Activated CD8-positive, alpha-beta T cell treated with anti-CD3 and anti-CD28 coated beads for 36 hours (primary cell): ENCODE measurements around the gene FUT1. TPM values are rescaled to one million over a fixed set of nuclear protein-coding genes. Genes with fewer than 3 reads are reported as not detected.

Source experiments
- ATAC-seq: fragments of 200-7000 bp; cut with Tn5 transposase; one replicate; pipeline ENCODE4 v1.10.0; 2021; ENCODE audit warnings: mild to moderate bottlenecking, moderate library complexity
- CTCF ChIA-PET: fragments of 350-600 bp; sonication (Branson Sonifier 250); formaldehyde crosslinking; loops from one replicate; lab custom pipeline; 2021; ENCODE audit warnings: antibody characterized with exemption; lab: Charles Lee
- POLR2A ChIA-PET: fragments of 350-600 bp; sonication (Branson Sonifier 250); formaldehyde crosslinking; loops from one replicate; lab custom pipeline; 2021; ENCODE audit warnings: antibody characterized with exemption; lab: Charles Lee
- DNase-seq: peaks from one replicate; pipeline ENCODE4 v3.0.0-alpha.2; 2020
- H3K27ac Mint-ChIP-seq: one replicate; pipeline ENCODE4 v1.8.0; 2021; ENCODE audit warnings: mild to moderate bottlenecking, mixed read lengths
- H3K27me3 Mint-ChIP-seq: one replicate; pipeline ENCODE4 v1.8.0; 2021; ENCODE audit warnings: mixed read lengths
- H3K36me3 Mint-ChIP-seq: one replicate; pipeline ENCODE4 v1.8.0; 2021; ENCODE audit warnings: low read depth, mixed read lengths
- H3K4me1 Mint-ChIP-seq: one replicate; pipeline ENCODE4 v1.8.0; 2021; ENCODE audit warnings: low read depth, mixed read lengths
- H3K4me3 Mint-ChIP-seq: one replicate; pipeline ENCODE4 v1.8.0; 2021; ENCODE audit warnings: mild to moderate bottlenecking, moderate library complexity, mixed read lengths
- H3K9me3 Mint-ChIP-seq: one replicate; pipeline ENCODE4 v1.8.0; 2021; ENCODE audit warnings: mixed read lengths
- CTCF ChIP-seq: fragments of 200-600 bp; IDR thresholded peaks from one replicate; pipeline ENCODE4 v1.8.0; 2022; ENCODE audit warnings: antibody characterized with exemption, mild to moderate bottlenecking
- intact Hi-C: fragments of 100-400 bp; cut with micrococcal nuclease; formaldehyde crosslinking; loops from one replicate; pipeline ENCODE4 v1.10.0; 2022
- total RNA-seq, 2 experiments: library from RNA; stranded (reverse); gene quantifications; one replicate each; pipeline ENCODE4 v1.2.3, GENCODE V29; 2021

Gene FUT1
- total RNA-seq, 2 experiments from 2014 or later, result 0.09 to 0.11 TPM

DNA sequence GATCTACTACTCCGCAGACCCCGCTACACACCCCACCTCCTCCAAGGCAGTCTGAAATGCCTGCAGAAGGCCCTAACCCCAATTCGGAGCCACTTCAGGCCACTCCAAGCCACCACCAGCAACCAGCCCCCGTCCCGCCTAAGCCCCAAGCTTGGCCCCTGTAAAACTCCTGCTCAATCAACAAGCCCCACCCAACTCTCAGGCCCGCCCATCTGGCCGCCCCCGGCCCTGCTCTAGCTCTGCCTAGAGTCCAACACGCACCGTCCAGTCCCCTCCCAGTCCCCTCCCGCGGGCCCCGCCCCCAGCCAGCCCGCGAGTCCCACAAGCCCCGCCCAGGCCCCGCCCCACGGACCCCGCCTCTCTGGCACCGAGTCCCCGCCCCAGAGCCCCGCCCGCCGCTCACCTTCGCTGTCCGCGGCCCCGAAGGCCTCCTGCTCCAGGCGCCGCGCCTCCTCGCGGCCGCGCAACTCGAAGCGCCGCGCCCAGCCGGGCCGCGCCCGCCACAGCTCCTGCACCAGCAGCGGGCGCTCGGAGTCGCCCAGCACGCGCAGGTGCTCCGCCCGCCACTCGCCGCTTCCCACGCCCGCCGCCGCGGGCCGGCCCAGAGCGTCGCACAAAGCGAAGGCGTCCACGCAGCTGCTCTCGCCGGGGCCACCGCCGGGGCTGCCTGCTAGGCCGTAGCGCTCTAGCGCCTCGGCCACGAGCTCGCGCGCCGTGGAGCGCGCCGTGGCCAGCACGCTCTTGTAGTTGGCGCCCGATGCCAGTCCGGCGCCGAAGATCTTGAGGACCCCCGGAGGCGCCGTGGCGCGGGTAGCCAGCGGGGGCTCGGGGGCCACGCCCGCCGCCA is 13.7 kb downstream of the FUT1 start:
- TF ChIP-seq CTCF, result no peak
- ChIA-PET POLR2A (interaction anchor here (0.6 to 1.4 kb wide), 7 partner anchors 13 to 1140 kb away, joined by 3 to 5 read pairs (median 4); partner anchors contain the start of genes FUT1, RPL18 and SPHK2), CTCF (interaction anchor here (0.9 to 3.0 kb wide), 13 partner anchors 11 to 255 kb away, joined by 3 to 19 read pairs (median 4); partner anchors contain the start of genes CA11, GYS1 and RUVBL2)
- intact Hi-C loops, result no loop called here
- peak; percentile 96 for DNase-seq
- Mint-ChIP-seq H3K27me3 (peaks cover 6% of the 10 kb centered on the region), H3K4me1 (peaks cover 16% of the 10 kb centered on the region), H3K9me3 (no peaks in the 10 kb centered on the region), H3K36me3 (no peaks in the 10 kb centered on the region), H3K27ac (peak overlapping the region; percentile 32), H3K4me3 (peak overlapping the region; percentile 38)
- peak; percentile 93 for ATAC-seq

DNA sequence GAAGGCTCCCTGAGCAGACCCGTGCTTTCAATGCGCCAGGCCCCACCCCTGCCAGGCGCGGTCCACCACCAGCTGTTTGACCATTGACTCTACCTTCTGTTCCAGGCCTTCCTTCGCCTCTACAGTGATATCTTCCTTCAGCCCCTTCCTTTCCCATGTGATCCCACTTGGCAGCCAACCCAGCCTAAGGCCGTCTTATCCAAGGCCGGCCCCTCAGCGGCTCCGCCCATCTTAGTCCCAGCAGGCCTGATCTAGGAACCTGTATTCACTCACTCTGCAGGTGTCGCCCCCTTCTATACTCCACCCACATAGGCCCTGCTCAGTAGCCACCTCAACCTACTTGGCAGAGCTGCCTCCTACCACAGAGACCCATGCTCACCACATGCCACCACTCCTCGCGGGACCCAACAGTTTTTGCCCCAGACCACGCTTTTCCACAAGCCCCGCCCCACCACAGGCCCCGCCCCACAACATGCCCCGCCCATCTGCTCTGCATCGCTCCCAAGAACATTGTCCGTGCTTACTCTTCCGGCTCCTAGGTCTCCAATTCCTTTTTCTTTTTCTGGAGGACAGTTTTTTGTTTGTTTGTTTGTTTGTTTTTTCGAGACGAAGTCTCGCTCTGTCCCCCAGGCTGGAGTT is 15.0 kb downstream of the FUT1 start:
- ChIA-PET POLR2A (interaction anchor here (0.5 to 1.8 kb wide), 2 partner anchors 9 to 163 kb away, joined by 3 to 4 read pairs; partner anchors contain the start of gene NUCB1), CTCF (interaction anchor here (1.3 to 3.0 kb wide), 3 partner anchors 12 to 256 kb away, joined by 4 to 19 read pairs (median 4); partner anchors contain the start of genes GYS1 and RUVBL2)
- Mint-ChIP-seq H3K27me3 (peaks cover 6% of the 10 kb centered on the region), H3K36me3 (no peaks in the 10 kb centered on the region), H3K9me3 (no peaks in the 10 kb centered on the region), H3K4me3 (no peak overlapping the region), H3K27ac (no peak overlapping the region), H3K4me1 (peaks cover 16% of the 10 kb centered on the region)
- TF ChIP-seq CTCF, result no peak
- intact Hi-C loops, result no loop called here
- ATAC-seq (no peak), DNase-seq (no peak)

DNA sequence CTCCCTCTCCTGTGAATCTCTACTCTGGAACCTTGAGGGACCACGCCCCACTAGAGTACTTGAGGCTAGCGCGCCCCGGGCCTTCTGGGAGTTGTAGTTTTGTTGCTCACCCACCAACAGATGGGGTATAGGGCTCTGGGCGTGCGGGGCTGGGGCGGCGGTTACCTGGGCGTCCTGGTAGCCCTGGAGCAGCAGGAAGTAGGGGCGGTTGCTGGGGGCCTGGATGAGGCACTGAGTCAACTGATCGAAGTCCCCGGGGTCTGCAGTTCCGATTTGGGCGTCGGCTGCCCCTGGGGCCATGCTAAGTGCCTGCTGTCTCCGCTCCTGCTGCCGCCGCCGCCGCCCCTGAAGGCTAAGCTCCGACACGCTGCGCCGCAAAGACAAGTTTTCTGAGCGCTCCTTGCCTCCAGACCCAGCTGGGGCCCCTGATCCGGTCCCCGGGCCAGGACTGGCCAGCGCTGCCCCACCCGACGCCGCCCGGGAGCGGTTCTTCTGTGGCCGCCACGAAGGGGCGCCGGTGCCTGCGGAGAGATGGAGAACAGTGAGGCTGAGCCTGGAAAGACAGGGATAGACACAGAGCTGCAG is 17.3 kb downstream of the FUT1 start:
- TF ChIP-seq CTCF, result no peak
- Mint-ChIP-seq H3K36me3 (no peaks in the 10 kb centered on the region), H3K27ac (no peak overlapping the region), H3K9me3 (no peaks in the 10 kb centered on the region), H3K4me3 (no peak overlapping the region), H3K4me1 (peaks cover 10% of the 10 kb centered on the region), H3K27me3 (peaks cover 3% of the 10 kb centered on the region)
- intact Hi-C loops, result no loop called here
- POLR2A ChIA-PET, result no interaction called here
- no peak for ATAC-seq
- DNase-seq, result no peak
- CTCF ChIA-PET, result interaction anchor here (0.6 kb wide), 1 partner anchor 10 kb away, joined by 3 read pairs; no protein-coding TSS in a partner anchor

DNA sequence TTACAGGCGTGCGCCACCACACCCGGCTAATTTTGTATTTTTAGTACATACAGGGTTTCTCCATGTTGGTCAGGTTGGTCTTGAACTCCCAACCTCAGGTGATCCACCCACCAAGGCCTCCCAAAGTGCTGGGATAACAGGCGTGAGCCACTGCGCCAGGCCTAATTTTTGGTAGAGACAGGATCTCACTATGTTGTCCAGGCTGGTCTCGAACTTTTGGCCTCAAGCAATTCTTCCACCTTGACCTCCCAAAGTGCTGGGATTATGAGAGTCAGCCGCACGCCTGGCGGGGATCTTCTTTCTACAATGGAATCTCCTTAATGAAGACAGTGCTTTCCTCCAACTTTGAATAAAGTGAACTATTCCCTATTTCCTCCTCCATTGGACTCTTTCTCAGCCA is 17.8 kb downstream of the FUT1 start:
- POLR2A ChIA-PET, result no interaction called here
- H3K4me3 Mint-ChIP-seq, result no peak overlapping the region
- DNase-seq, result no peak
- CTCF ChIA-PET, result no interaction called here
- no peaks in the 10 kb centered on the region for H3K9me3 Mint-ChIP-seq
- no peaks in the 10 kb centered on the region for H3K27me3 Mint-ChIP-seq
- no peak for ATAC-seq
- intact Hi-C loops, result no loop called here
- H3K4me1 Mint-ChIP-seq, result peaks cover 7% of the 10 kb centered on the region
- H3K36me3 Mint-ChIP-seq, result no peaks in the 10 kb centered on the region
- no peak overlapping the region for H3K27ac Mint-ChIP-seq
- no peak for TF ChIP-seq CTCF
